Neural crest cell (in vitro differentiated cells): ENCODE results near the gene RUNX2. TPM values are rescaled to one million over a fixed set of nuclear protein-coding genes. Genes with fewer than 3 reads are reported as not detected.

Source experiments
- DNase-seq: peaks from one replicate; pipeline ENCODE4 v3.0.0; 2021; ENCODE audit warnings: low read depth, mixed read lengths, low spot score
- H3K27ac Mint-ChIP-seq: one replicate; pipeline ENCODE4 v1.8.0; 2021; ENCODE audit warnings: mild to moderate bottlenecking, mixed read lengths; ENCODE audit not compliant: unreplicated experiment
- H3K27me3 Mint-ChIP-seq: 2 replicates; pipeline ENCODE4 v1.8.0; 2021; ENCODE audit warnings: low read depth, mild to moderate bottlenecking, mixed read lengths
- H3K36me3 Mint-ChIP-seq: 2 replicates; pipeline ENCODE4 v1.8.0; 2021; ENCODE audit warnings: low read depth, mild to moderate bottlenecking, mixed read lengths
- H3K4me1 Mint-ChIP-seq: 2 replicates; pipeline ENCODE4 v1.8.0; 2021; ENCODE audit warnings: mixed read lengths
- H3K4me3 Mint-ChIP-seq: one replicate; pipeline ENCODE4 v1.8.0; 2021; ENCODE audit warnings: mild to moderate bottlenecking, mixed read lengths
- H3K9me3 Mint-ChIP-seq: 2 replicates; pipeline ENCODE4 v1.8.0; 2021; ENCODE audit warnings: mixed read lengths
- total RNA-seq: library from RNA; stranded (reverse); gene quantifications from 2 replicates; pipeline ENCODE4 v1.2.1, GENCODE V29; 2021
- TF ChIP-seq, protein P1 (sequence below): fragments of 200-600 bp; sonication (generic); conservative IDR thresholded peaks from 2 replicates; pipeline ENCODE4 v1.5.0; 2021; ENCODE audit warnings: antibody characterized with exemption, mild to moderate bottlenecking

The RUNX2 gene
- total RNA-seq, 1 donor from 2014 or later, result 0.16 TPM

DNA sequence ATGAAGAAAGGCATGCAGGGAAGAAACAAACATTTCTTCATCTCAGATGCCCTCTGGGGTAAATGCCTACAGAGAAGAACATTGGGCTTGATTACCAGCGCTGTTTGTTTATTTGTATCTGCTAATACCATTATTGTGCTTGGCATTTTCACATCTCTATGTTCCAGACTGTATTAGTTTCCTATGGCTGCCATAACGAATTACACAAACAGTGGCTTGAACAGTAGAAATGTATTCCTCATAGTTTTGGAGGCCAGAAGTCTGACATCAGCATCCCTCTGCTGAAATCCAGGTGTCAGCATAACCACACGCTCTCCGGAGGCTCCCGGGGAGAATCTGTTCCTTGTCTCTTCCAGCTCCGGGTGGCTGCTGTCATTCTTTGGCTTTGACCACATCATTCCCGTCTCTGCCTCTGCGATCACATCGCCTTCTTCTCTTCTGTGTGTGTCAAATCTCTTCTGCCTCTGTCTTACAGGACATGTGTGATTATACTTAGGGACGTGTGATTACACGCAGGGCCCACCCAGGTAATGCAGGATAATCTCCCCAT, 291.2 kb downstream of the RUNX2 start:
- H3K36me3 Mint-ChIP-seq, result no peaks in the 10 kb centered on the region
- H3K27ac Mint-ChIP-seq, result no peak overlapping the region
- TF ChIP-seq, protein P1, sequence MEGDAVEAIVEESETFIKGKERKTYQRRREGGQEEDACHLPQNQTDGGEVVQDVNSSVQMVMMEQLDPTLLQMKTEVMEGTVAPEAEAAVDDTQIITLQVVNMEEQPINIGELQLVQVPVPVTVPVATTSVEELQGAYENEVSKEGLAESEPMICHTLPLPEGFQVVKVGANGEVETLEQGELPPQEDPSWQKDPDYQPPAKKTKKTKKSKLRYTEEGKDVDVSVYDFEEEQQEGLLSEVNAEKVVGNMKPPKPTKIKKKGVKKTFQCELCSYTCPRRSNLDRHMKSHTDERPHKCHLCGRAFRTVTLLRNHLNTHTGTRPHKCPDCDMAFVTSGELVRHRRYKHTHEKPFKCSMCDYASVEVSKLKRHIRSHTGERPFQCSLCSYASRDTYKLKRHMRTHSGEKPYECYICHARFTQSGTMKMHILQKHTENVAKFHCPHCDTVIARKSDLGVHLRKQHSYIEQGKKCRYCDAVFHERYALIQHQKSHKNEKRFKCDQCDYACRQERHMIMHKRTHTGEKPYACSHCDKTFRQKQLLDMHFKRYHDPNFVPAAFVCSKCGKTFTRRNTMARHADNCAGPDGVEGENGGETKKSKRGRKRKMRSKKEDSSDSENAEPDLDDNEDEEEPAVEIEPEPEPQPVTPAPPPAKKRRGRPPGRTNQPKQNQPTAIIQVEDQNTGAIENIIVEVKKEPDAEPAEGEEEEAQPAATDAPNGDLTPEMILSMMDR, result no peak
- DNase-seq, result no peak
- H3K4me1 Mint-ChIP-seq, result no peaks in the 10 kb centered on the region
- no peak overlapping the region for H3K4me3 Mint-ChIP-seq
- no peaks in the 10 kb centered on the region for H3K27me3 Mint-ChIP-seq
- H3K9me3 Mint-ChIP-seq, result peaks cover 2% of the 10 kb centered on the region

DNA sequence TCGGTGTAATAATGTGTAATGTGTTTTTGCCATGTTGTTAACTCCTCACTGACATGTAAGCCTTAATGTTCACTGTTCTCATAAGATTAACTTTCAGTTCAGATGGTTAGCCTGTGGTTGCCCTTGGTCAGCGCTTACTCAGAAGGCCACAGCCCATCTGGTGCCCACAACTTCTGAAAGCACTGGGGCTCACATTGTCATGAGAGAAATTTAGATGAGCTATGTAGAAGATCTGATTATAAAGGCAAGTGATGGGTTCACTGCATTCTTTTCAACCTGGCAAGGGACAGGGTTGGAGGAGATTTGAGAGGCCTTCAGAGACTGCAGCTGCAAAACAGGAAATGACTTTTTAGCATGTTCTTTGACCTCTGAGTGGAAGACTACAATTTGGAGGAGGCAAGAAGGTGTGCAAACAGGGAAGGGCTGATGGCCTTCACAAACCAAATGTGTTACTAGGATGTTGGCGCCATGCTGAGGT, 291.9 kb downstream of the RUNX2 start:
- Mint-ChIP-seq H3K9me3 (peaks cover 2% of the 10 kb centered on the region), H3K27me3 (no peaks in the 10 kb centered on the region), H3K4me3 (no peak overlapping the region), H3K27ac (no peak overlapping the region), H3K4me1 (no peaks in the 10 kb centered on the region), H3K36me3 (no peaks in the 10 kb centered on the region)
- DNase-seq, result no peak
- TF ChIP-seq, protein P1, result no peak

DNA sequence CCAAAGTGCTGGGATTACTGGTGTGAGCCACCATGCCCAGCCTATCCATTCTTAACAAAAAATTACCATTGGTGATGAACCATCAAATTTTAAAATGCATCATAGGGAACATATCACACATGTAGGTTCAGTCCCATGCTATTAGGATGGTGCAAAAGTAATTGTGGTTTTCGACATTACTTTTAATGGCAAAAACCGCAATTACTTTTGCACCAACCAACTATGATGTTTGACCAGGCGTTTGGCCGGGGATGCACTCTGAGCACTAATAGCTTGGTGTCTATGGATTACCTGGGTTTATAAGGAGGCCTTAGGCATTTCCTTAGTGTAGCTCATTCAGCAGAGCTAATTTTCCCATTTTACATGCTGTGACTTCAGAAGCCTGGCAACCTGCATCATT, 296.1 kb downstream of the RUNX2 start:
- no peak for DNase-seq
- TF ChIP-seq, protein P1, result no peak
- no peaks in the 10 kb centered on the region for H3K36me3 Mint-ChIP-seq
- no peaks in the 10 kb centered on the region for H3K27me3 Mint-ChIP-seq
- no peak overlapping the region for H3K4me3 Mint-ChIP-seq
- H3K9me3 Mint-ChIP-seq, result peaks cover 5% of the 10 kb centered on the region
- no peaks in the 10 kb centered on the region for H3K4me1 Mint-ChIP-seq
- H3K27ac Mint-ChIP-seq, result no peak overlapping the region

DNA sequence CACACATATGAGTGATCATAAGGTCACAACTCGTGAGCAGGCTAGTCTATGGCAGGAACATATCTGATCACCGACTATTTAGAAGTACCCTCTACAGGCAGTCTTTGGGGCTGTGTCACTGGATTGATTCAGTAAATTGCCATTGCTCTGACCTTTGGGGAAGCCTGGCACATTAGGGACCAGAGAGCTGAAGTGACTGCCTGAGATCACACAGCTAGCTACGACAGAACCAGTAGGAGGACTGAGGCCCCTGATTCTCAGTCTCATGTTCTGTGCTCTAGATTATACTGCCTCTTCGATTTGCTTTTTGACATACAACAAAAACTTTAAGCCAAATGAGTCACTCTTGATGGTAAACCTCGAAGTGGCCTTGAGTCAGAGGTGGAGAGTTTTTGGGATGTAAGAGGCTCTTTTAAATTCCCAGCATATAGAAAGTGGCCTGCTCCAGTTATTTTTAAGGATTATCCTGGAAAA, 297.1 kb downstream of the RUNX2 start:
- H3K4me1 Mint-ChIP-seq, result no peaks in the 10 kb centered on the region
- DNase-seq, result no peak
- H3K27ac Mint-ChIP-seq, result no peak overlapping the region
- H3K36me3 Mint-ChIP-seq, result no peaks in the 10 kb centered on the region
- peaks cover 2% of the 10 kb centered on the region for H3K9me3 Mint-ChIP-seq
- TF ChIP-seq, protein P1, result no peak
- H3K27me3 Mint-ChIP-seq, result no peaks in the 10 kb centered on the region
- no peak overlapping the region for H3K4me3 Mint-ChIP-seq

DNA sequence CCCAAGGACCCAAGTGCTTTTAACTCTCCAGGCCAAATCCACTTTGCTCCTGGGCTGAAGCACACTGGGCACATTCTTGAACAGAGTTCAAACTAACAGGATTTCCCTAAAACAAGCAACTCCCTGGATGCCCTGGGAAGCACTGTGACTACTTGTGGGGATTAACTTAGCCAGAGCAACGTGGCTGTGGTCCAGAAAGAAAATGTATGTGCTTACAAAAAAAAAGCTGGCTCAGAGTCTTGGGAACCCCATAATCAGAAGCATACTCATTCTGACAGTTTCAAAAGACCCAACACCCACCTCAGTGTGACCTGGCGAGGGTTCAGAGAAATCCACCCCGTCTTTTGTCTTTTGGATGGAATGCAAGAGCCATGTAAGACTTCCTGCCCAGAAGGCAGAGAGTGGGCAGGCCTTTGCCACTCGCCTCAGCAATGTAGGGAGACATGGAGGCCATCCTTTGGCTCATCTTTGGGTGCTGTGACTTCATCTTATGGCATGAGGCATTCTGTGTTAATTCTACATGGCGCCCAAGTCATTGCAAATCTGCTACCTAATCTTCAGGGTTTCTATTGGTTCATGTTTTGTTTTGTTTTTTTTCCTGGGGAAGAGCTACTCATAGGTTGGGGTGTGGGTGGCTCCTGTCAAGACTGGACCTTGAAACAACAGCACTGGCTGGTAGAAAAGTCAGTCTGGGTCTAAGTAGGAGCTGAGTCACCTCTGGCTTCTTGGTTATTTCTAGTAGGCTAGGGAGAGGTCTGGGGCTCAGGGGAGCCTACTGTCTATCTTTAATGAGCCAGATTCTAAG, 298.2 kb downstream of the RUNX2 start:
- H3K27me3 Mint-ChIP-seq, result no peaks in the 10 kb centered on the region
- peaks cover 2% of the 10 kb centered on the region for H3K9me3 Mint-ChIP-seq
- no peak overlapping the region for H3K4me3 Mint-ChIP-seq
- TF ChIP-seq, protein P1, result no peak
- no peak for DNase-seq
- no peak overlapping the region for H3K27ac Mint-ChIP-seq
- no peaks in the 10 kb centered on the region for H3K4me1 Mint-ChIP-seq
- no peaks in the 10 kb centered on the region for H3K36me3 Mint-ChIP-seq
